ENCODE data around the gene EFCAB10.

EFCAB10 gene

GRCh38 chr7:105583061-105583460, 1.8 kb upstream of the EFCAB10 start:
- H3K27me3 ChIP-seq (ENCODE audit: insufficient read depth, low read depth, severe bottlenecking), result no peaks in the 10 kb centered on the region
- no peak for TF ChIP-seq CTCF (IDR thresholded peaks at IDR 0.05; ENCODE audit: low read depth, low read length)
- H3K9me3 ChIP-seq (ENCODE audit: severe bottlenecking), result no peaks in the 10 kb centered on the region
- H3K27ac ChIP-seq, result no peak overlapping the region
- H3K4me3 ChIP-seq (ENCODE audit: low read depth, low read length), result no peak overlapping the region
- DNase-seq, result no peak
- no peaks in the 10 kb centered on the region for H3K36me3 ChIP-seq

GRCh38 chr7:105580022-105580740, 1.1 kb downstream of the EFCAB10 start:
- no peak for TF ChIP-seq CTCF (IDR thresholded peaks at IDR 0.05; ENCODE audit: low read depth, low read length)
- Histone ChIP-seq H3K36me3 (no peaks in the 10 kb centered on the region), H3K4me3 (ENCODE audit: low read depth, low read length) (no peak overlapping the region), H3K9me3 (ENCODE audit: severe bottlenecking) (no peaks in the 10 kb centered on the region), H3K27me3 (ENCODE audit: insufficient read depth, low read depth, severe bottlenecking) (no peaks in the 10 kb centered on the region), H3K27ac (no peak overlapping the region)
- DNase-seq, result no peak

- H3K9me3 ChIP-seq (ENCODE audit: severe bottlenecking), result no peaks in the 10 kb centered on the region
- no peak for DNase-seq
- H3K27ac ChIP-seq, result no peak overlapping the region
- no peaks in the 10 kb centered on the region for H3K27me3 ChIP-seq (ENCODE audit: insufficient read depth, low read depth, severe bottlenecking)
- no peak overlapping the region for H3K4me3 ChIP-seq (ENCODE audit: low read depth, low read length)
- no peak for TF ChIP-seq CTCF (IDR thresholded peaks at IDR 0.05; ENCODE audit: low read depth, low read length)
- no peaks in the 10 kb centered on the region for H3K36me3 ChIP-seq
Measured at GRCh38 chr7:105578496-105578895, 2.8 kb downstream of the EFCAB10 start.

GRCh38 chr7:105577251-105577650, 4.0 kb downstream of the EFCAB10 start:
- Histone ChIP-seq H3K9me3 (ENCODE audit: severe bottlenecking) (no peaks in the 10 kb centered on the region), H3K27ac (no peak overlapping the region), H3K27me3 (ENCODE audit: insufficient read depth, low read depth, severe bottlenecking) (no peaks in the 10 kb centered on the region), H3K4me3 (ENCODE audit: low read depth, low read length) (no peak overlapping the region), H3K36me3 (no peaks in the 10 kb centered on the region)
- no peak for DNase-seq
- no peak for TF ChIP-seq CTCF (IDR thresholded peaks at IDR 0.05; ENCODE audit: low read depth, low read length)

- no peak overlapping the region for H3K27ac ChIP-seq
- H3K9me3 ChIP-seq (ENCODE audit: severe bottlenecking), result no peaks in the 10 kb centered on the region
- TF ChIP-seq CTCF (IDR thresholded peaks at IDR 0.05; ENCODE audit: low read depth, low read length), result no peak
- DNase-seq, result no peak
- no peaks in the 10 kb centered on the region for H3K27me3 ChIP-seq (ENCODE audit: insufficient read depth, low read depth, severe bottlenecking)
- H3K4me3 ChIP-seq (ENCODE audit: low read depth, low read length), result no peak overlapping the region
- H3K36me3 ChIP-seq, result peaks cover 9% of the 10 kb centered on the region
Measured at GRCh38 chr7:105571891-105572290, 9.4 kb downstream of the EFCAB10 start.

GRCh38 chr7:105567821-105568220, 13.5 kb downstream of the EFCAB10 start:
- Histone ChIP-seq H3K27me3 (ENCODE audit: insufficient read depth, low read depth, severe bottlenecking) (no peaks in the 10 kb centered on the region), H3K27ac (no peak overlapping the region), H3K9me3 (ENCODE audit: severe bottlenecking) (no peaks in the 10 kb centered on the region), H3K4me3 (ENCODE audit: low read depth, low read length) (no peak overlapping the region), H3K36me3 (peaks cover 33% of the 10 kb centered on the region)
- no peak for DNase-seq
- TF ChIP-seq CTCF (IDR thresholded peaks at IDR 0.05; ENCODE audit: low read depth, low read length), result no peak

All from WERI-Rb-1 (cell line).